ENCODE measurements around the gene LDLRAD3.

The LDLRAD3 gene

GRCh38 chr11:36051235-36052144 is 107.6 kb downstream of the LDLRAD3 start:
- no peak for DNase-seq (ENCODE audit: low spot score)

GRCh38 chr11:36053281-36053680 is 109.4 kb downstream of the LDLRAD3 start:
- DNase-seq (ENCODE audit: low spot score): no peak

- DNase-seq (ENCODE audit: low spot score): no peak
Observed at GRCh38 chr11:36053862-36054261, 110.0 kb downstream of the LDLRAD3 start.

- DNase-seq (ENCODE audit: low spot score): no peak
Observed at GRCh38 chr11:36054628-36055027, 110.8 kb downstream of the LDLRAD3 start.

- no peak for DNase-seq (ENCODE audit: low spot score)
Observed at GRCh38 chr11:36056160-36056751, 112.4 kb downstream of the LDLRAD3 start.

GRCh38 chr11:36057379-36058042 is 113.6 kb downstream of the LDLRAD3 start:
- no peak for DNase-seq (ENCODE audit: low spot score)

GRCh38 chr11:36059660-36060059 is 115.8 kb downstream of the LDLRAD3 start:
- DNase-seq (ENCODE audit: low spot score): no peak

- no peak for DNase-seq (ENCODE audit: low spot score)
Observed at GRCh38 chr11:36060926-36061325, 117.1 kb downstream of the LDLRAD3 start.

- DNase-seq (ENCODE audit: low spot score): no peak
Observed at GRCh38 chr11:36061471-36061870, 117.6 kb downstream of the LDLRAD3 start.

- no peak for DNase-seq (ENCODE audit: low spot score)
Observed at GRCh38 chr11:36062796-36063365, 119.0 kb downstream of the LDLRAD3 start.

- no peak for DNase-seq (ENCODE audit: low spot score)
Observed at GRCh38 chr11:36065436-36065835, 121.6 kb downstream of the LDLRAD3 start.

GRCh38 chr11:36066891-36067290 is 123.0 kb downstream of the LDLRAD3 start:
- DNase-seq (ENCODE audit: low spot score): no peak

GRCh38 chr11:36069576-36070212 is 125.8 kb downstream of the LDLRAD3 start:
- no peak for DNase-seq (ENCODE audit: low spot score)

- DNase-seq (ENCODE audit: low spot score): peak; percentile 40
Observed at GRCh38 chr11:36070213-36070953, 126.5 kb downstream of the LDLRAD3 start.

GRCh38 chr11:36070954-36071330 is 127.1 kb downstream of the LDLRAD3 start:
- no peak for DNase-seq (ENCODE audit: low spot score)

- DNase-seq (ENCODE audit: low spot score): no peak
Observed at GRCh38 chr11:36071917-36072500, 128.1 kb downstream of the LDLRAD3 start.

GRCh38 chr11:36073411-36074203 is 129.7 kb downstream of the LDLRAD3 start:
- peak; percentile 82 for DNase-seq (ENCODE audit: low spot score)

- no peak for DNase-seq (ENCODE audit: low spot score)
Observed at GRCh38 chr11:36074941-36075431, 131.1 kb downstream of the LDLRAD3 start.

- no peak for DNase-seq (ENCODE audit: low spot score)
Observed at GRCh38 chr11:36077368-36077767, 133.5 kb downstream of the LDLRAD3 start.

All from globus pallidus (tissue), 1 donor.